PFSK-1 (cell line): ENCODE results near the gene RAET1L.

Experiments
- FOXP2 ChIP-seq: optimal IDR thresholded peaks from 2 replicates; pipeline ENCODE3; 2011; ENCODE audit warnings: borderline replicate concordance, control low read depth, inconsistent platforms; ENCODE audit not compliant: insufficient read depth; ENCODE audit errors: extremely low read length, extremely low read depth
- POLR2AphosphoS5 ChIP-seq: IDR thresholded peaks from 2 replicates; pipeline ENCODE4 v1.6.1; 2012; ENCODE audit warnings: low read depth, mild to moderate bottlenecking, control low read depth, low read length, moderate library complexity
- SIN3A ChIP-seq: IDR thresholded peaks from 2 replicates; pipeline ENCODE4 v1.6.1; 2012; ENCODE audit warnings: mild to moderate bottlenecking, low read length, moderate library complexity, borderline replicate concordance; ENCODE audit not compliant: insufficient read depth
- TAF1 ChIP-seq: IDR thresholded peaks from 2 replicates; pipeline ENCODE4 v1.6.1; 2012; ENCODE audit warnings: low read length, control low read depth, borderline replicate concordance; ENCODE audit not compliant: insufficient read depth

DNA sequence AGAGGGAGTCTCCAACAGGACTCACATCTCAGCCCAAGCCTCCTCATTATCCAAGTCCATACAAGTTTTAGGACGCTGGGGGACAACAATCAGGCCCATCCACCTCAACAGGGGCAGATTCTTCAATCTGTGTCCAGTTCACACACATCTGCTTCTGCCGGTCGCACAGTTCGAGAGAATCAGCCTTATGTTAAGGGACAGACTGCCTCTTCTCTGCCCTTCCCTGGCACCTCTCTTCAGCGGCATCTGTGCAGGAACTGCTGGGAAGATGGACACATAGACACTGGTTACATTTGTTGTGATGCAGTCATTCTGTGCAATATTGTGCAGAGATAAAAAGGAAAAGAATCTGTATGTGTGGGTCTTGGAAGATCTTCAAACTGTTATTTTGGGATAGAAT lies 40.6 kb downstream of the RAET1L start:
- TF ChIP-seq SIN3A (no peak), TAF1 (no peak), POLR2AphosphoS5 (no peak), FOXP2 (no peak)
